ENCODE results near the gene FOXJ1.

DNA sequence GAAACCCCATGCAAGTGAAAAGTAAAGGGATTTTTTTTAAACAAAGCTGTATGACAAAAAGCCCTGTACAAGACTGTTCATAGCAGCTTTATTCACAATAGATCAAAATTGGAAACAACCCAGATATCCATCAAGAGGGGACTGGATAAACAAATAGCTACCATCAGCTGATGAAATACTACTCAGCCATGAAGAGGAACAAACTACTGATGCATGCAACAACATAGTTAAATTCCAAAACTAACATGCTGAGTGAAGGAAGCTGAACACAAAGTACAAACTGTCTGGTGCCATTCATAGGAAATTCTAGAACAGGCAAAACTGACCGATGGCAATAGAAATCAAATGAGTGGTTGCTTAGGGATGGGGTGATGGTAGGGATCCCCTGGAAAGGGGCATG is 15.1 kb downstream of the FOXJ1 start:
- TF ChIP-seq, protein P1, sequence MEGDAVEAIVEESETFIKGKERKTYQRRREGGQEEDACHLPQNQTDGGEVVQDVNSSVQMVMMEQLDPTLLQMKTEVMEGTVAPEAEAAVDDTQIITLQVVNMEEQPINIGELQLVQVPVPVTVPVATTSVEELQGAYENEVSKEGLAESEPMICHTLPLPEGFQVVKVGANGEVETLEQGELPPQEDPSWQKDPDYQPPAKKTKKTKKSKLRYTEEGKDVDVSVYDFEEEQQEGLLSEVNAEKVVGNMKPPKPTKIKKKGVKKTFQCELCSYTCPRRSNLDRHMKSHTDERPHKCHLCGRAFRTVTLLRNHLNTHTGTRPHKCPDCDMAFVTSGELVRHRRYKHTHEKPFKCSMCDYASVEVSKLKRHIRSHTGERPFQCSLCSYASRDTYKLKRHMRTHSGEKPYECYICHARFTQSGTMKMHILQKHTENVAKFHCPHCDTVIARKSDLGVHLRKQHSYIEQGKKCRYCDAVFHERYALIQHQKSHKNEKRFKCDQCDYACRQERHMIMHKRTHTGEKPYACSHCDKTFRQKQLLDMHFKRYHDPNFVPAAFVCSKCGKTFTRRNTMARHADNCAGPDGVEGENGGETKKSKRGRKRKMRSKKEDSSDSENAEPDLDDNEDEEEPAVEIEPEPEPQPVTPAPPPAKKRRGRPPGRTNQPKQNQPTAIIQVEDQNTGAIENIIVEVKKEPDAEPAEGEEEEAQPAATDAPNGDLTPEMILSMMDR (IDR thresholded peaks at IDR 0.05): no peak
- TF ChIP-seq POLR2A (IDR thresholded peaks at IDR 0.05) (no peak), POLR2AphosphoS5 (IDR thresholded peaks at IDR 0.05; ENCODE audit: insufficient read depth in 1 of 2, low read depth in 1 of 2) (no peak)
